SJSA1 (cell line): ENCODE results near the gene GDF9. TPM values are rescaled to one million over a fixed set of nuclear protein-coding genes. Genes with fewer than 3 reads are reported as not detected.

Experiments
- DNase-seq, 2 experiments: peaks; one replicate each; pipeline ENCODE4 v3.0.0-alpha.2; 2015 to 2020; ENCODE audit warnings: low spot score in 2 of 2, low read depth in 1 of 2
- H3K27ac ChIP-seq: fragments of 250-450 bp; sonication (Bioruptor Pico); 2 replicates; pipeline ENCODE4 v1.5.1; 2020; ENCODE audit warnings: mild to moderate bottlenecking, moderate library complexity
- H3K27me3 ChIP-seq: fragments of 250-450 bp; sonication (Bioruptor Pico); replicated peaks from 2 replicates; pipeline ENCODE4 v1.5.1; 2020; ENCODE audit warnings: mild to moderate bottlenecking, moderate library complexity
- H3K36me3 ChIP-seq: fragments of 250-450 bp; sonication (Bioruptor Pico); 2 replicates; pipeline ENCODE4 v1.5.1; 2020; ENCODE audit warnings: mild to moderate bottlenecking
- H3K4me1 ChIP-seq: fragments of 250-450 bp; sonication (Bioruptor Pico); replicated peaks from 2 replicates; pipeline ENCODE4 v1.6.1; 2021; ENCODE audit warnings: mild to moderate bottlenecking
- H3K4me3 ChIP-seq: fragments of 250-450 bp; sonication (Bioruptor Pico); 2 replicates; pipeline ENCODE4 v1.5.1; 2020; ENCODE audit warnings: mild to moderate bottlenecking
- H3K9me3 ChIP-seq: fragments of 250-450 bp; sonication (Bioruptor Pico); replicated peaks from 2 replicates; pipeline ENCODE4 v1.5.1; 2020; ENCODE audit warnings: mild to moderate bottlenecking
- total RNA-seq: library from RNA; depleted of rRNA; stranded (reverse); fragments of >200 nt; shearing (Covaris generic); gene quantifications from 2 replicates; pipeline ENCODE4 v1.2.3, GENCODE V29; 2014

The GDF9 gene
- total RNA-seq, 1 experiment from 2014 or later = 0.21 TPM

DNA sequence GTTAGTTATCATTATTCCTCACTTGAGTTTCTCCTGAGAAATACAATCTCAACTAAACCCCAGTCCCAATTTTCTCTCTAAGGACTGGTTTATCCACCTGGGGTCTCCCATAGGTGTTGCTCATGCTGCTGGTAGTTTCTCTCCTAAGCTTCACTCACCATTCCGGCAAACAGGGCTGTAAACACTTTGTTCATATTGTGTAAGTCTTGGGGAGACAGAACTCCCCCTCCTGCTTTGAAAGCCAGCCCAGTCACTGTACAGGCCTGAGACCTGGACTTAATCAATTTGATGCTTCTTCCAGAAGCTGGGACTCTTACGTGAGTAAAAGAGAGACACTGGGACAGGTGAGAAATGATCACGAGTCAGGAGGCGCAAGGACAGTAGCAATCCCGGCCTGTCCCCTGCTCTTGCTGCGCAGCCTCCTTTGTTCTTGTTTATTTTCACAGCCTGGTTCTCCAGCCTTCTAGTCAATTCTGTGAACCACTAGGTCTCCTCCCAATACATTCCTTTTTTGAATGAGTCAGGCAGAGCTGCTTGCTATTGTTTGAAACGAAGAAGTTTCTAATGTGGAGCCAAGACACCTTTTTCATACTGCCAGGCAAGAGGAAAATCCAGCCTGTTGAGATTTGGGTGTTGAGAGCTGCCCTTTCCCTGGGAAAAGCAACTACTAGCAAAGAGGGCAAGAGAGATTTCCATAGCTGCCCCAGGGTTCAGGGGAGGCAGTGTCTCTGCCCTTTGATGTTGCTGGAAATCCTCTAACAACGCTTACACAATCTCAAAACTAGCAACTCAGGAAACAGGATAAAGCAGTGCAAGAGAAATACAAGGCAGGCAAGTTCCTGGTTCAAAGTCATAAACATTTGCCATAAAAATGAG is 26.6 kb downstream of the GDF9 start:
- peak; percentile 79 to 93 for DNase-seq
- no peaks in the 10 kb centered on the region for H3K9me3 ChIP-seq
- no peaks in the 10 kb centered on the region for H3K36me3 ChIP-seq
- H3K27me3 ChIP-seq = no peaks in the 10 kb centered on the region
- no peak overlapping the region for H3K4me3 ChIP-seq
- peaks cover 36% of the 10 kb centered on the region for H3K4me1 ChIP-seq
- peak overlapping the region; percentile 86 for H3K27ac ChIP-seq

DNA sequence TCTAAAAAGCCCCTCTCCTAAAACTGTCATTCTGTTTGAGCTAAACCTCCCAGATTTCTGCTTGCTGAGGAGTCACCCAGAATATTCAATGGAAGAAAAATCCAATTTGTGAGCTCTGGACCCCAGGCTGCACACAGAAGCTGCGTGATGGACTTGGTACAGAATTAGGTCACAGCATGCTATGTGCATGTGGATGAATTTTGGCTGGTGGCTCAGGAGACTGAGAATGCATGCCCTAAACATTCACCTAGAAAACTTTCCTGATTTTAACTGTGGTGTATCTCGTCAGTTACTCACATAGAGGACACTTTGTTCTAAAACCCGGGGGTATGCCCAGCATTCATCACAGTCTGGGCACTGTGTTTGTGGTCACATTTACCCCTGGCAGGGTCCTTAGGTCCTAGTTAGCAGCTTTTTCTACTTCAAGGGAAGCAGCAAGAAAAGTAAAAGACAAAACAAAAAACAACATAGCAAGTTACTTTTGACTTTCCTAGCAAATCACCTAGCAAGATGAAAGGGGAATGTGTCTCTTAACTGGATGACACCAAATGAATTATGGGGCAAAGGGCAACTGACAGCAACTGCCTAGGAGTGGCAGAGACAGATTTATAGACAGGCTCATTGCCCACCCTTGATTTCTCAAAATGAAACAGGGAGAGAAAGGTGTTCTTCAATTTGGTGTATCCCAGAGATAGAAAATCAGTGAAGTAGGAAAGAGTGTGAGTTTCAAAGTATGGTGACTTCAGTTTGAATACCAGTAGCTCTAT is 27.6 kb downstream of the GDF9 start:
- Histone ChIP-seq H3K27me3 (no peaks in the 10 kb centered on the region), H3K4me1 (peaks cover 36% of the 10 kb centered on the region), H3K36me3 (no peaks in the 10 kb centered on the region), H3K9me3 (no peaks in the 10 kb centered on the region), H3K27ac (peak overlapping the region; percentile 86), H3K4me3 (no peak overlapping the region)
- DNase-seq = no peak

- no peak for DNase-seq
- no peaks in the 10 kb centered on the region for H3K9me3 ChIP-seq
- H3K36me3 ChIP-seq = no peaks in the 10 kb centered on the region
- H3K27ac ChIP-seq = no peak overlapping the region
- H3K27me3 ChIP-seq = no peaks in the 10 kb centered on the region
- H3K4me3 ChIP-seq = no peak overlapping the region
- H3K4me1 ChIP-seq = peaks cover 36% of the 10 kb centered on the region
Observed at GRCh38 chr5:132837868-132838267, 28.4 kb downstream of the GDF9 start.

DNA sequence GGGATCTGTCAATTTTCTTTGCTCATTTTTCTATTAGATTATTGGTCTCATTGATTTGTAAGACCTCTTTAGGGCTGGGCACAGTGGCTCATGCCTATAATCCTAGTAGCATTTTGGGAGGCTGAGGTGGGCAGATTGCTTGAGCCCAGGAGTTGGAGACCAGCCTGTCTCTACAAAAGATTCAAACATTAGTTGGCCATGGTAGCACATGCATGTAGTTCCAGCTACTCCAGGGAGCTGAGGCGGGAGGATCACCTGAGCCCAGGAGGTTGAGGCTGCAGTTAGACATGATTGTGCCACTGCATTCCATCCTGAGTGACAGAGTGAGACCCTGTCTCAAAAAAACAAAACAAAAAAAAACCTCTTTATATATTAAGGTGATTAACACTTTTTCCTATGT is 29.4 kb downstream of the GDF9 start:
- no peaks in the 10 kb centered on the region for H3K9me3 ChIP-seq
- H3K27me3 ChIP-seq = no peaks in the 10 kb centered on the region
- peaks cover 36% of the 10 kb centered on the region for H3K4me1 ChIP-seq
- no peaks in the 10 kb centered on the region for H3K36me3 ChIP-seq
- no peak overlapping the region for H3K4me3 ChIP-seq
- no peak overlapping the region for H3K27ac ChIP-seq
- no peak for DNase-seq

DNA sequence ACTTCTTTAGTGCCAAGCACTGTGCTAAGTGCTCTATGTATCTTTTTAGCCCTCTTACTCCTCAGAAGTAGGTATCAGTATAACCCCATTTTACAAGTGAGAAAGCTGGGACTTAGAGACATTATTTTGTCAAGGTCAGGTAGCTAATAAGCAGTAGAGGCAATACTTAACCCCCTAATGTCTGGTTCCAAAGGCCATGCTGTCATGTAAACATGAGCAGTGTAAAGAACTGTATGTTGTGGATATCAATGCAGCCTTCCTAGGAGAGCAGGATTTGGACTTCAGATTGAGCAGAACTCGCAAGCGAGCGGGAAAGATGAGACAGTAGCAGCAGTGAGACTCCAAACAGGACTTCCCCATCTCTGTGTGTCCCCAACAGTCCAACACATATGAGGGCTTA is 32.2 kb downstream of the GDF9 start:
- no peaks in the 10 kb centered on the region for H3K9me3 ChIP-seq
- H3K36me3 ChIP-seq = peaks cover 17% of the 10 kb centered on the region
- H3K27me3 ChIP-seq = no peaks in the 10 kb centered on the region
- H3K4me1 ChIP-seq = peaks cover 25% of the 10 kb centered on the region
- H3K4me3 ChIP-seq = no peak overlapping the region
- no peak for DNase-seq
- no peak overlapping the region for H3K27ac ChIP-seq

- Histone ChIP-seq H3K4me1 (peaks cover 17% of the 10 kb centered on the region), H3K27ac (no peak overlapping the region), H3K9me3 (no peaks in the 10 kb centered on the region), H3K27me3 (no peaks in the 10 kb centered on the region), H3K36me3 (peaks cover 28% of the 10 kb centered on the region), H3K4me3 (no peak overlapping the region)
- no peak for DNase-seq
Observed at GRCh38 chr5:132832612-132833011, 33.7 kb downstream of the GDF9 start.

- H3K27ac ChIP-seq = peak overlapping the region; percentile 67
- no peaks in the 10 kb centered on the region for H3K9me3 ChIP-seq
- peak overlapping the region; percentile 91 for H3K4me3 ChIP-seq
- DNase-seq = no peak
- peaks cover 27% of the 10 kb centered on the region for H3K4me1 ChIP-seq
- H3K27me3 ChIP-seq = no peaks in the 10 kb centered on the region
- H3K36me3 ChIP-seq = peaks cover 42% of the 10 kb centered on the region
Observed at GRCh38 chr5:132831095-132831860, 35.0 kb downstream of the GDF9 start.

- H3K27ac ChIP-seq = peak within 1 kb of the TSS; percentile 67
- peak; percentile 78 to 82 for DNase-seq
- H3K27me3 ChIP-seq = no peaks in the 10 kb centered on the region
- H3K9me3 ChIP-seq = no peaks in the 10 kb centered on the region
- H3K4me3 ChIP-seq = peak within 1 kb of the TSS; percentile 91
- H3K4me1 ChIP-seq = peaks cover 30% of the 10 kb centered on the region
- H3K36me3 ChIP-seq = peaks cover 47% of the 10 kb centered on the region
Observed at GRCh38 chr5:132830436-132831094, 35.7 kb downstream of the GDF9 start, which contains the start of gene SHROOM1. SHROOM1 (minus strand) TSS chr5:132830647; CDS start chr5:132826140, 4,507 bp downstream.

DNA sequence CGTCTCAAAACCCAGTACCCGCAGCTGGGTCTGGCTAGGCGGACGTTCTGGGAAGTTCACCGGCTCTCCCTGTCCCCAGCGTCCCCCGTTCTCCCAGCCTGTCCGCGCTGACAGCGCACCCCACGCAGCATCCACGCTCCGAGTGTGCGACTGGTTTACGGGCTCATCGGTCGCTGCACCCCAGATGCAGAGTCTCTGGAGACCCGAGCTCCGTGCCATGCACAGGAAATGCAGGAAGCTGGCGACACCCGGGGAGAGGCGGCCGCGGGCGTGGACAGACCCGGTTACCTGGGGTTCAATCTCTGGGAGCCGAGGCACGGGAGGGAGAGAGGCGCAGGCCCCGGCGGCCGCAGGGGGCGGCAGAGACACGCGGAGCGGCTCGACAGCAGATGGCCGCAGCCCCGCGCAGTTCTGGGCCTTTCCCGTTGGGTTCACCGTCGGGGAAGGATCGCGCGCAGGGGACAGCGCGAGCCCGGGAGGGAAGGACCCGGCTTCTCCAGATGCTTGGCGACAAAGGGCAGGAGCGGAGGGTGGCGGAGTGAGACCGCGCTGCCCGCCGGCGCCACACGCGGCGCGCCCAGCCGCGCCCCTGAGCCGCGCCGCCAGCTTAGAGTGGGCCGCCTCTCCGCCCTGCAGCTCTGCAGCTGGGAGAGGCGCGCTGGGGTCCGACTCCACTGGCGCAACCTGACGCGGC is 36.4 kb downstream of the GDF9 start:
- Histone ChIP-seq H3K4me1 (peaks cover 30% of the 10 kb centered on the region), H3K4me3 (peak overlapping the region; percentile 91), H3K27ac (peak overlapping the region; percentile 67), H3K9me3 (no peaks in the 10 kb centered on the region), H3K36me3 (peaks cover 52% of the 10 kb centered on the region), H3K27me3 (no peaks in the 10 kb centered on the region)
- peak; percentile 87 to 93 for DNase-seq

- H3K9me3 ChIP-seq = no peaks in the 10 kb centered on the region
- peaks cover 30% of the 10 kb centered on the region for H3K4me1 ChIP-seq
- H3K36me3 ChIP-seq = peaks cover 62% of the 10 kb centered on the region
- H3K27me3 ChIP-seq = no peaks in the 10 kb centered on the region
- no peak overlapping the region for H3K27ac ChIP-seq
- H3K4me3 ChIP-seq = peak overlapping the region; percentile 91
- no peak for DNase-seq
Observed at GRCh38 chr5:132828846-132829494, 37.3 kb downstream of the GDF9 start.

DNA sequence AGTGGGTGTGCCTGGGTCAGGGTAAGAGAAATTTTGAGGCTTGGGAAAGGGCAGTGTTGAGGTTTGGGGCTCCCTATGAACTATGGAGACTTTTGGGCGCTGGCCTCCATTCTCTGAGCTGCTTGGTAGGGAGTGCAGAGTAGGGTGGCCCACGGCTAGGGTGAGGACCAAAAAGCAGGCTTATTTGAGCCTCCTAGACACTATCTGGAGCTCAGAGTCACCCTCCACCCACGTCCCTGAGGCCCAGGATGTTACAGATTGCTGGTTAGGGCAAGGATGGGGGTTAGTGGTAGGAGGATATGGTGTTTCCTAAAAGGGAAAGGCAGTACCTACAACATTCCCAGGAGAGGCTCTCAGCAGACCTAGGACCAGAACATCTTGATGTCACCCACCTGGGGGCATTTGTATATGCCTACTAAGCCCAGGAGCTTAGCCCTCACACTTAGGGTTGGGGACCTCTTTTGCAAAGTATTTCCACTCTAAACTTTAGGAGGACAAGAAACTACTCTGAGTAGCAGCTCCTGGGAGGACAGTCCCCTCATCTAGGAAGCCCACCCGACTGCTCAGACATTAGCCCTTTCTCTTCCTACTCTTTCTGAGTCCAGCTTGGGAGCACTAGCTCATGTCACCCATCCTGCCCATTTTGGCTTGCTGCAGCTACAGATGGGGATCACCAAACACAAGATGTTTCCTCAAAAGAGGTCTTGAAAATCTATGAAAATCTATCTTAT is 38.2 kb downstream of the GDF9 start:
- DNase-seq = no peak
- Histone ChIP-seq H3K4me3 (no peak overlapping the region), H3K36me3 (peaks cover 70% of the 10 kb centered on the region), H3K27me3 (no peaks in the 10 kb centered on the region), H3K4me1 (peaks cover 30% of the 10 kb centered on the region), H3K27ac (no peak overlapping the region), H3K9me3 (no peaks in the 10 kb centered on the region)
